ENCODE measurements around the gene CLOCK.

CLOCK gene

GRCh38 chr4:55409468-55410171 is 137.1 kb downstream of the CLOCK start:
- TF ChIP-seq, protein P1, sequence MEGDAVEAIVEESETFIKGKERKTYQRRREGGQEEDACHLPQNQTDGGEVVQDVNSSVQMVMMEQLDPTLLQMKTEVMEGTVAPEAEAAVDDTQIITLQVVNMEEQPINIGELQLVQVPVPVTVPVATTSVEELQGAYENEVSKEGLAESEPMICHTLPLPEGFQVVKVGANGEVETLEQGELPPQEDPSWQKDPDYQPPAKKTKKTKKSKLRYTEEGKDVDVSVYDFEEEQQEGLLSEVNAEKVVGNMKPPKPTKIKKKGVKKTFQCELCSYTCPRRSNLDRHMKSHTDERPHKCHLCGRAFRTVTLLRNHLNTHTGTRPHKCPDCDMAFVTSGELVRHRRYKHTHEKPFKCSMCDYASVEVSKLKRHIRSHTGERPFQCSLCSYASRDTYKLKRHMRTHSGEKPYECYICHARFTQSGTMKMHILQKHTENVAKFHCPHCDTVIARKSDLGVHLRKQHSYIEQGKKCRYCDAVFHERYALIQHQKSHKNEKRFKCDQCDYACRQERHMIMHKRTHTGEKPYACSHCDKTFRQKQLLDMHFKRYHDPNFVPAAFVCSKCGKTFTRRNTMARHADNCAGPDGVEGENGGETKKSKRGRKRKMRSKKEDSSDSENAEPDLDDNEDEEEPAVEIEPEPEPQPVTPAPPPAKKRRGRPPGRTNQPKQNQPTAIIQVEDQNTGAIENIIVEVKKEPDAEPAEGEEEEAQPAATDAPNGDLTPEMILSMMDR (IDR thresholded peaks at IDR 0.05; ENCODE audit: borderline replicate concordance, insufficient read depth, low read depth, low read length): peak; percentile 38; the same call in 1 of the 2 replicates
- no peak overlapping the region for H3K4me3 ChIP-seq (ENCODE audit: low read depth, low read length)

- no peak overlapping the region for H3K4me3 ChIP-seq (ENCODE audit: low read depth, low read length)
- TF ChIP-seq, protein P1 (IDR thresholded peaks at IDR 0.05; ENCODE audit: borderline replicate concordance, insufficient read depth, low read depth, low read length): no peak
Measured at GRCh38 chr4:55407764-55408163, 138.9 kb downstream of the CLOCK start.

- TF ChIP-seq, protein P1 (IDR thresholded peaks at IDR 0.05; ENCODE audit: borderline replicate concordance, insufficient read depth, low read depth, low read length): no peak
- no peak overlapping the region for H3K4me3 ChIP-seq (ENCODE audit: low read depth, low read length)
Measured at GRCh38 chr4:55407119-55407518, 139.6 kb downstream of the CLOCK start.

DNA sequence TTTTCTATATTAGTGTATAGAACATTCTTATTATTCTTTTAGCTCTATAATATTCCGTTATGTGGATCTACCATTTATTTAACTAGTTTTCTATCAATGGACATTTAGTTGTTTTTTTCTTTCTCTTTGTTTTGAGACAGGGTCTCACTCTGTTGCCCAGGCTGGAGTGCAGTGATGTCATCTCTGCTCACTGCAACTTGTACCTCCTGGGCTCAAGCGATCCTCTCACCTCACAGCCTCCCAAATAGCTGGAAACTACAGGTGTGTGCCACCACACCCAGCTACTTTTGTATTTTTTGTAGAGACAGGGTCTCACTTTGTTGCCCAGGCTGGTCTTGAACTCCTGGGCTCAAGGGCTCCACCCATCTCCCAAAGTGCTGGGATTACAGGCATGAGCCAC is 140.2 kb downstream of the CLOCK start:
- H3K4me3 ChIP-seq (ENCODE audit: low read depth, low read length): no peak overlapping the region
- TF ChIP-seq, protein P1 (IDR thresholded peaks at IDR 0.05; ENCODE audit: borderline replicate concordance, insufficient read depth, low read depth, low read length): no peak

DNA sequence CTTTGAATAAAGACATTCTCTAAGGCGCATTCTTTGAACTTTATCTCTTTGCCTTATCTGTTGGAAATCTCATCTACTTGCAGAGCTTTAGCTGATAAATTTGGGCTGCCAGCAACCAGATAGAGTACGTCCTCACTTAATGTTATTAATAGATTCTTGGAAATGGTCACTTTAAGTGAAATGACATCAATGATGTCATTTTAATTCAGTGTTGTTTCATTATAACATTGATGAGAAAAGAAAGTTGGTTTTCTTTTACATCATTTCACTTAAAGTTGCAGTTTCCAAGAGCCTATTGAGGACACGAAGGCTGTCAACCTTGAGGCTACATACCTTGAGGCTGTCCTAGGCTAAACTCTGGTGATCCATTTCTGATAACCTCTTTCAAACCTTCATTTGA is 141.6 kb downstream of the CLOCK start:
- no peak overlapping the region for H3K4me3 ChIP-seq (ENCODE audit: low read depth, low read length)
- TF ChIP-seq, protein P1 (IDR thresholded peaks at IDR 0.05; ENCODE audit: borderline replicate concordance, insufficient read depth, low read depth, low read length): no peak

DNA sequence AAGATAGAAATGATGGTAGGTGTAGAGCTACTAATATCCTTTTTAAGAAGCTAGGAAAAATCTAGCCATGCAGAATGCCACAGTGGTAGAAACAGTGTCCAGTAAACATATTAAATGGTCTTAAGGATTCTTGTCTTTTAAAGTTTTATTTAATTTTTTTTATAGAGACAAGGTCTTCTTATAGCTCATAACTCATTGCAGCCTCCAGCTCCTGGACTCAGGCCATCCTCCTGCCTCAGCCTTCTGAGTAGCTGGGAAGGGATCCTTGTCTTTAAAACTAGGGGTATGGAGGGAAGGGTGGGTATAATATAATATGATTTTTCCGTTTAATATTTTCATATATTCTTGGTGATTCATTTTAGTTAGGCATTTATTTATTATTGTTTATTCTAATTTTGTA is 147.1 kb downstream of the CLOCK start:
- TF ChIP-seq, protein P1 (IDR thresholded peaks at IDR 0.05; ENCODE audit: borderline replicate concordance, insufficient read depth, low read depth, low read length): no peak
- no peak overlapping the region for H3K4me3 ChIP-seq (ENCODE audit: low read depth, low read length)

- TF ChIP-seq, protein P1 (IDR thresholded peaks at IDR 0.05; ENCODE audit: borderline replicate concordance, insufficient read depth, low read depth, low read length): no peak
- no peak overlapping the region for H3K4me3 ChIP-seq (ENCODE audit: low read depth, low read length)
Measured at GRCh38 chr4:55398966-55399365, 147.7 kb downstream of the CLOCK start.
